Spleen (tissue), 11 donors: ENCODE results near the gene TFF1. TPM values are rescaled to one million over a fixed set of nuclear protein-coding genes. Genes with fewer than 3 reads are reported as not detected.

Experiments
- DNase-seq: peaks from one replicate; pipeline ENCODE4 v3.0.0-alpha.2; 2020
- H3K27ac ChIP-seq, 8 donors: fragments of 200-600 bp; sonication (generic) in 7 of 8; 1 replicate in 4 of 8; 2 replicates in 4 of 8; pipeline versions ENCODE4 v1.5.0 to v1.8.0; 2016 to 2021; ENCODE audit warnings: inconsistent platforms in 4 of 8, mild to moderate bottlenecking in 4 of 8, moderate library complexity in 1 of 8
- H3K27me3 ChIP-seq, 7 donors: fragments of 200-600 bp; sonication (generic) in 6 of 7; replicated peaks in 1 of 7; 1 replicate in 4 of 7; 2 replicates in 3 of 7; pipeline versions ENCODE4 v1.5.0 to v1.8.0; 2016 to 2021; ENCODE audit warnings: inconsistent platforms in 3 of 7, mild to moderate bottlenecking in 1 of 7
- H3K36me3 ChIP-seq, 6 donors: fragments of 200-600 bp; sonication (generic) in 5 of 6; 1 replicate in 4 of 6; 2 replicates in 2 of 6; pipeline versions ENCODE4 v1.5.0 to v1.8.0; 2016 to 2021; ENCODE audit warnings: inconsistent platforms in 2 of 6
- H3K4me1 ChIP-seq, 6 donors: fragments of 200-600 bp; sonication (generic) in 5 of 6; 1 replicate in 3 of 6; 2 replicates in 3 of 6; pipeline versions ENCODE4 v1.5.0 to v1.8.0; 2016 to 2021; ENCODE audit warnings: inconsistent platforms in 3 of 6
- H3K4me3 ChIP-seq, 8 donors: fragments of 200-600 bp; sonication (generic) in 7 of 8; 1 replicate in 4 of 8; 2 replicates in 4 of 8; pipeline versions ENCODE4 v1.5.0 to v1.8.0; 2016 to 2021; ENCODE audit warnings: inconsistent platforms in 4 of 8, mild to moderate bottlenecking in 4 of 8, moderate library complexity in 2 of 8
- H3K9me3 ChIP-seq, 8 donors: fragments of 200-600 bp; sonication (generic) in 7 of 8; 1 replicate in 4 of 8; 2 replicates in 4 of 8; pipeline versions ENCODE4 v1.5.0 to v1.8.0; 2016 to 2021; ENCODE audit warnings: inconsistent platforms in 4 of 8
- CTCF ChIP-seq, 11 experiments: fragments of 200-600 bp in 7 of 11; fragments of 450-650 bp in 4 of 11; sonication (generic) in 4 of 11; IDR thresholded peaks in 8 of 11; conservative IDR thresholded peaks in 3 of 11; 1 replicate in 7 of 11; 2 replicates in 4 of 11; pipeline versions ENCODE4 v1.4.0 to v1.8.0; 2016 to 2021; ENCODE audit warnings: antibody characterized with exemption in 11 of 11, inconsistent platforms in 4 of 11, mild to moderate bottlenecking in 1 of 11
- POLR2A ChIP-seq, 3 donors: fragments of 450-650 bp; IDR thresholded peaks; one replicate each; pipeline ENCODE4 v1.5.1; 2017; ENCODE audit warnings: antibody characterized with exemption in 3 of 3, mild to moderate bottlenecking in 1 of 3
- POLR2AphosphoS5 ChIP-seq, 3 donors: sonication (generic); formaldehyde crosslinking; IDR thresholded peaks; one replicate each; pipeline ENCODE4 v1.5.1; 2017; ENCODE audit warnings: antibody characterized with exemption in 3 of 3
- WGBS, 5 donors: extraction: QIAGEN DNeasy Blood & Tissue Kit in 3 of 5; methylation state at CpG; one replicate each; pipeline versions ENCODE4 v1.1.5 to v1.1.7; 2013 to 2018; 5-methylcytosine and 5-hydroxymethylcytosine counted together
- intact Hi-C: fragments of 100-400 bp; cut with DNase I; formaldehyde crosslinking; loops from one replicate; pipeline ENCODE4 v1.15.0; 2023; ENCODE audit warnings: low total_unique reads
- polyA plus RNA-seq, 3 donors: library from polyadenylated mRNA; stranded (reverse); fragments of 200-250 nt; gene quantifications; one replicate each; pipeline ENCODE4 v1.2.1, GENCODE V29; 2013
- total RNA-seq, 7 donors: library from RNA; depleted of rRNA in 3 of 7; stranded (reverse); fragments of >200 nt in 3 of 7; fragmentation: NEBNext Ultra II Directional in 4 of 7; extraction: Animal tissue kit (Norgen Biotek cat#: 25700) in 4 of 7; gene quantifications; one replicate each; pipeline versions ENCODE4 v1.1.0 to v1.2.1, GENCODE V29; 2016 to 2021
- donor health status: healthy with polysubstance abuse.
- donor health status: DM: no; HTN: no; CAD: no; lungs with moderate emphysema.
- donor health status: DM: no; HTN: no; CAD: no.
- donor health status: Bipolar disorder and iron deficiency.
- donor health status: healthy.
- donor health status: DM: no; HTN: no; CAD: no.
- donor health status: DM: yes; HTN: yes; CAD: no.

Gene TFF1
- total and polyA plus RNA-seq, 10 donors, result not detected

DNA sequence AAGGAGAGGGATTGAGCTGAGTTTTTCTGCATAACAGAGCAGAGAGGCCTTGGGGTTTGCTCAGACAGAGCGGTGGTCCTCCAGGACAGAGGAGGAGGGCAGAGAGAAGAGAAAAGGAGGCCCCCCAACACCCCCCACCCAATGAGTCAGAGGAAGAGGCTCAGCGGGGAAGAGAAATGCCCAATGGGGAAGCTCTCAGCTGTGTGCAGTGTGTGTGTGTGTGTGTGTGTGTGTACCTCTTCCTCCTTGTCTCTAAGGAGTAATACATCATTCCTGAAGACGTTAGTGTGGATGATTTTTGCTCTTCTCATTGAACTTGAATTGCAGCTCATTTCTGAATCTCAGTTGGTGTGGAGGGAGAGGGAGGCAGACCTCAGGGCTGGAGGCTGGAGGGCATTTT, 20.8 kb upstream of the TFF1 start:
- TF ChIP-seq POLR2A (IDR thresholded peaks at IDR 0.05), result no peak
- TF ChIP-seq CTCF (IDR thresholded peaks at IDR 0.05 in 8 of 11, conservative IDR thresholded peaks at IDR 0.05 in 3 of 11), result no peak
- no peak for TF ChIP-seq POLR2AphosphoS5 (IDR thresholded peaks at IDR 0.05)
- no peak overlapping the region for H3K4me3 ChIP-seq
- WGBS, 5 donors, result 36 to 47% (median 43%) methylated on average over 3 of the region's 3 CpGs
- H3K36me3 ChIP-seq, result no peaks in the 10 kb centered on the region
- peaks cover 0 to 11% (median 5%) of the 10 kb centered on the region in 8 donors for H3K9me3 ChIP-seq
- peak; percentile 21 for DNase-seq
- H3K4me1 ChIP-seq, result peaks cover 0 to 60% (median 10%) of the 10 kb centered on the region in 6 donors
- H3K27me3 ChIP-seq, result peaks cover 0 to under 1% (median 0%) of the 10 kb centered on the region in 7 donors
- no peak overlapping the region for H3K27ac ChIP-seq
- intact Hi-C loops, result loop anchor here (10.0 kb wide), 1 partner anchor 58 kb away; no protein-coding TSS in a partner anchor

DNA sequence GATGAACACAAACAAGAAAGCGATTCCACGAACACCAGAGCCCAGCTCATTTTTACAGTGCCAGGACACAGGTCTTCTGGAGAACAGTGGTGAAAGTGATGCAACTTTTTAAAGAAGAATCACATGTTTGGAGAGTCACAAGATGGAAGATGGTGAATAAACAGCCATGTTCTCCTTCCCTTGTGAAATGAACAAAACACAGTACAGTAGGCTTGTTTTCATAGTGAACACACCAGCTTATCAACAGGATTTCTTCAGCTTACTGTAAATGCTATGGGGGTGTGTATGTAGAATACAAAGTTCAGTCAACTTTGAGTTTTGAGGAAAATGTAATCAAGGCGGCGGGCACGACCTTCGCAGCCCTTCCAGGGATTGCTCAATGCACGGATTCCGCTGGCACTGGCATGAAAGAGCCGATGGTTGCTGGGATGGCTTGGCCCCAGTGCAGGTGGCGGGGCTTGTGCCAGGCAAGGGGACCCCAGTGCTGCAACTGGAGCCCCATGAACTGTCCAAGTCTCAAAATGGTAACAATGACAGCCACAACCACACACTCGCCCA, 19.8 kb upstream of the TFF1 start:
- peak; percentile 58 for DNase-seq
- 86 to 97% (median 91%) methylated on average over 11 of the region's 11 CpGs for WGBS, 5 donors

GRCh38 chr21:42385619-42386018, 19.3 kb upstream of the TFF1 start:
- H3K27ac ChIP-seq, result peak overlapping the region in 2 of 8 donors; percentile 64 to 73
- 95 to 99% (median 96%) methylated on average over 5 of the region's 5 CpGs for WGBS, 5 donors
- H3K27me3 ChIP-seq, result no peaks in the 10 kb centered on the region
- intact Hi-C loops, result loop anchor here (10.0 kb wide), 1 partner anchor 59 kb away; no protein-coding TSS in a partner anchor
- no peak overlapping the region for H3K4me3 ChIP-seq
- DNase-seq, result peak; percentile 48
- peaks cover 0 to 60% (median 10%) of the 10 kb centered on the region in 6 donors for H3K4me1 ChIP-seq
- no peaks in the 10 kb centered on the region for H3K36me3 ChIP-seq
- no peak for TF ChIP-seq POLR2AphosphoS5 (IDR thresholded peaks at IDR 0.05)
- H3K9me3 ChIP-seq, result peaks cover 3 to 22% (median 16%) of the 10 kb centered on the region in 8 donors

More for the DNA sequence above, 19.8 kb upstream of the TFF1 start:
- intact Hi-C loops, result loop anchor here (10.0 kb wide), 1 partner anchor 59 kb away; no protein-coding TSS in a partner anchor
- peaks cover 3 to 22% (median 15%) of the 10 kb centered on the region in 8 donors for H3K9me3 ChIP-seq
- no peaks in the 10 kb centered on the region for H3K27me3 ChIP-seq
- peaks cover 0 to 60% (median 10%) of the 10 kb centered on the region in 6 donors for H3K4me1 ChIP-seq
- no peak overlapping the region for H3K4me3 ChIP-seq
- H3K27ac ChIP-seq, result peak overlapping the region in 1 of 8 donors; percentile 64
- TF ChIP-seq CTCF (IDR thresholded peaks at IDR 0.05 in 8 of 11, conservative IDR thresholded peaks at IDR 0.05 in 3 of 11) (no peak), POLR2A (IDR thresholded peaks at IDR 0.05) (no peak), POLR2AphosphoS5 (IDR thresholded peaks at IDR 0.05) (no peak)
- no peaks in the 10 kb centered on the region for H3K36me3 ChIP-seq

- H3K9me3 ChIP-seq, result peaks cover 3 to 22% (median 16%) of the 10 kb centered on the region in 8 donors
- peak overlapping the region in 2 of 8 donors; percentile 64 to 73 for H3K27ac ChIP-seq
- TF ChIP-seq POLR2A (IDR thresholded peaks at IDR 0.05) (no peak), CTCF (IDR thresholded peaks at IDR 0.05 in 8 of 11, conservative IDR thresholded peaks at IDR 0.05 in 3 of 11) (no peak), POLR2AphosphoS5 (IDR thresholded peaks at IDR 0.05) (no peak)
- H3K27me3 ChIP-seq, result no peaks in the 10 kb centered on the region
- H3K4me1 ChIP-seq, result peaks cover 0 to 59% (median 10%) of the 10 kb centered on the region in 6 donors
- no peaks in the 10 kb centered on the region for H3K36me3 ChIP-seq
- WGBS, 5 donors, result 63 to 81% (median 73%) methylated on average over 2 of the region's 2 CpGs
- intact Hi-C loops, result loop anchor here (10.0 kb wide), 1 partner anchor 60 kb away; no protein-coding TSS in a partner anchor
- DNase-seq, result no peak
- H3K4me3 ChIP-seq, result no peak overlapping the region
Measured at GRCh38 chr21:42384989-42385388, 18.7 kb upstream of the TFF1 start.
